ENCODE measurements around the gene ZNF574.

The ZNF574 gene

DNA sequence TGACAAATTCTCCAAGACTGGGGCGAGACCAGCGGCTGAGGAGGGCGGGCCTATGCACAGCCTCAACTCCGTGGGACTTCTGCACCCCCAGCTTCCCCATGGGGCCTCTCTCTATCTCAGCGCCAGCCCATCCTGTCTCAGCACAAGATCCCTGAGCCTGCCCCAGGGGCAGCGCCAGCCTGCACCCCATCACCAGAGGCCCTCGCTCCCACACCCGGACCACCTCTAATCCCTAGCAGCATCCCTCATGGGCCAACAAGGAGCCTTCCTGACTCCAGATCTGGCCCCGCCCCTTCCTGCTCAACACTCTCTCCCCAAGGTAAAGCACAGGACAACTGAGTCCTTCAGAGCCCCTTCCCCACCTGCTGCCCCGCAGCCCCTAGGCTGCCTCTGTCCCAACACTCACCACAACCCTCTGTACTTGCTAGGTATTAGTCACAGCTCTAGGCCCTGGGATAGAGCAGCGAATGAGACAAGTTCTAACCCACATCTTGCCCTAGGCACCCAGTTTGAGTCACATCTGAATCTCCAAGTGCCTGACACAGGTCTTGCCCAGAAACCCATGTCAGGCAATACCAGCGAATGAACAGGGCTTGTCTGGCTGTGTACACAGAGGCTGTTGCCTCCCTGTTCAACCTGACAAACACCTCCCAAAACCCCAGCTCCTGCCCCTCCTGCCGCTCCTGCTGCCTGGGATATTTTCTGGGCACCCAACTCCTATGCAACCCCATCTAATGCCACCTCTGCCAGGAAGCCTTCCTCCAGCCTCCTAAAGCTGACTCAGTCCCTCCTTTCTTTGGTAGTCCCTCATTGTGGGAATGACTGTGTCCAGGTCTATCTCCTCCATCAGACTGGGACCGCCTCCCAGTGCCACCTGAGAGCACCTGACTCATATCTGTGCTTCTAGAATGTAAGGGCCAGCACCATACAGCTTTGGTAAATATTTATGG lies 24.5 kb upstream of the ZNF574 start:
- TF ChIP-seq, protein P1, sequence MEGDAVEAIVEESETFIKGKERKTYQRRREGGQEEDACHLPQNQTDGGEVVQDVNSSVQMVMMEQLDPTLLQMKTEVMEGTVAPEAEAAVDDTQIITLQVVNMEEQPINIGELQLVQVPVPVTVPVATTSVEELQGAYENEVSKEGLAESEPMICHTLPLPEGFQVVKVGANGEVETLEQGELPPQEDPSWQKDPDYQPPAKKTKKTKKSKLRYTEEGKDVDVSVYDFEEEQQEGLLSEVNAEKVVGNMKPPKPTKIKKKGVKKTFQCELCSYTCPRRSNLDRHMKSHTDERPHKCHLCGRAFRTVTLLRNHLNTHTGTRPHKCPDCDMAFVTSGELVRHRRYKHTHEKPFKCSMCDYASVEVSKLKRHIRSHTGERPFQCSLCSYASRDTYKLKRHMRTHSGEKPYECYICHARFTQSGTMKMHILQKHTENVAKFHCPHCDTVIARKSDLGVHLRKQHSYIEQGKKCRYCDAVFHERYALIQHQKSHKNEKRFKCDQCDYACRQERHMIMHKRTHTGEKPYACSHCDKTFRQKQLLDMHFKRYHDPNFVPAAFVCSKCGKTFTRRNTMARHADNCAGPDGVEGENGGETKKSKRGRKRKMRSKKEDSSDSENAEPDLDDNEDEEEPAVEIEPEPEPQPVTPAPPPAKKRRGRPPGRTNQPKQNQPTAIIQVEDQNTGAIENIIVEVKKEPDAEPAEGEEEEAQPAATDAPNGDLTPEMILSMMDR (IDR thresholded peaks at IDR 0.05; ENCODE audit: insufficient read depth, low read depth, low read length, missing control alignments) = no peak
- no peak overlapping the region for H3K4me3 ChIP-seq (ENCODE audit: low read length)
- peak; percentile 100 for DNase-seq (ENCODE audit: low read depth)

DNA sequence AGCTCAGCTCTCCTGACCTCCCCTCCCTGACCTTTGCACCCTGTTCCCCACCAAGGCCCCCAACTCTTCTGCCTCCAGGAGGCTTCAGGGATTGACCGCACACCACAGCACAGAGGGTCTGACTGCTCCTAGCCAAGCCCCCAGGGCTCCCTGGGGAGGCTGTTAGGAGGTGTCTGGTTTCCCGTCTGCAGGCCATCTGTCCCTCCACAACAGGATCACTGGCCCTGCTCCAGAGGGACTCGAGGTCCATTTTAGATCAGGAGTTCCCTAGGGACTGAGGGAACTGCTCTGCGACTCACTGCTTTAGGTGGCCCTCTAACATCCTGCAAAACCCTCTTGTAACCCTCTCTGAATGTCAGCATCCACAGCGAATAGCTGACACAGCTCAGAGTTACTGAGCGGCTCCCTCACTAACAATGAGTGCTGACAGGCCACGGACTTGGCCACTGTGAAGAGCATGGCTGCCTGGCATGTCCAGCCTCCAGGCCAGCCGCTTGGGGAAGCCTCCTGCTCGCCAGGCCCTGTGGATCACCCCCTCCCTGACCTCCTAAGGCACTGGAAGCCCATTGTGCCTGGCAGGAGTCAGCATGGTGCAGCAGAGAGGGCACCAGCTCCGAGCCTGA lies 23.6 kb upstream of the ZNF574 start:
- no peak overlapping the region for H3K4me3 ChIP-seq (ENCODE audit: low read length)
- DNase-seq (ENCODE audit: low read depth) = peak; percentile 19
- TF ChIP-seq, protein P1 (IDR thresholded peaks at IDR 0.05; ENCODE audit: insufficient read depth, low read depth, low read length, missing control alignments) = no peak

DNA sequence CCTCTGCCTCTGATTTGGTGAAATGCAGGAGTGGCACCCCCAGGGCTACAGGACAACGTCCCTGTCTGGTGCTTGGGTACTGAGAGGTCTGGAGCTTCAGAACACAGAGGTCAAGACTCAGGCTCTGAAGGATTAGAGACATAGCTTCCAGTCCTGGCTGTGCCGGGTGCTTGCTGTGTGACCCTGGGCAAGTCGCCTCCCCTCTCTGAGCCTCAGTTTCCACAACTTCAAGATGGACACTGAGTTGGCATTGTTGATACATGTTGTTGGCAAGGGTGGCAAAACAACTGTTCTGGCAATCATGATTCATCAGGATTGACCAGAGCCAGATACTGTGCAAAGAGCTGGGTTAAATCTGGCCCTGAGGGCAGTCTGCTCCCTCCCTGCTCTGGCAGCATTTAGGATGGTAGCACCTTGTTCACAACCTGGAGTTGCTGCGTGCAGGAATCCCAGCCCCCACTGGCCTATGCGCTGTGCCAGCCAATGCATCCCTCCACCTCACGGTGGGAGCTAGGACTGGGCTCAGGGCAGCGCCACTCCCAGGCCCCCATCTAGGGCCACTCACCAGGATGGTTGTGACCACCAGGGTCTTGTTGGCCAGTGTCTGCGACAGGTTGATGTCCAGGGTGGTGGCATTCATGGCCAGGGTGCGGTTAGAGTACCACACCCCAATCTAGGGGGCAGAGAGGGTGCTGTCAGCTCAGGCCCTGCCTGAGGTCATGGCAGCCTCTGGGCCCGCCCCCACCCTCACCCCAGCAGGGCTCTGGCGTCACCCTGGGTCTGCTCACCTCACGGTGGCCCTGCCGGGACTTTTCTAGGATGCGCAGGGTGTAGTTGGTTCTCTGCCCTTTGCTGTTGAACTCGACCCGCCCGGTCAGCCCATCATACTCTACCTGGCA lies 22.7 kb upstream of the ZNF574 start:
- H3K4me3 ChIP-seq (ENCODE audit: low read length) = no peak overlapping the region
- DNase-seq (ENCODE audit: low read depth) = peak; percentile 60
- TF ChIP-seq, protein P1 (IDR thresholded peaks at IDR 0.05; ENCODE audit: insufficient read depth, low read depth, low read length, missing control alignments) = no peak

DNA sequence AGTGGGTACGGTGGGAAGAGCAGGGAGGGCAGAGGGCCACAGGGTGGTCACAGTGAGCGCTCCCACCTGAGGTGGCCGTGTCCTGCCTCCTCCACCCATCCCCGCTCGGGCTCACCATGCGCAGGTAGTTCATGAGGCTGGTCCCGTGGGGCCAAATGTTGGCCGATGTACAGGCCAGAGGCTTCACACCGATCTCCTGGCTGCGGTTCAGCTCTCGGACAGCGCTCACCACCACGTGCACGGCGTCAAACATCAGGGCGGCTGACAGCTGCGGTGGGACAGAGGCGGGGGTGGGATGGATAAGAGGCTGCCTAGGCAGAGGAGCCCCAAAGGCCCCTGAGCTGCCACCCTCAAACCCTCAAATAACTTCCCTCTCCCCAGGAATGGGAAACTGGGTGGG lies 21.8 kb upstream of the ZNF574 start:
- H3K4me3 ChIP-seq (ENCODE audit: low read length) = no peak overlapping the region
- no peak for DNase-seq (ENCODE audit: low read depth)
- TF ChIP-seq, protein P1 (IDR thresholded peaks at IDR 0.05; ENCODE audit: insufficient read depth, low read depth, low read length, missing control alignments) = no peak

DNA sequence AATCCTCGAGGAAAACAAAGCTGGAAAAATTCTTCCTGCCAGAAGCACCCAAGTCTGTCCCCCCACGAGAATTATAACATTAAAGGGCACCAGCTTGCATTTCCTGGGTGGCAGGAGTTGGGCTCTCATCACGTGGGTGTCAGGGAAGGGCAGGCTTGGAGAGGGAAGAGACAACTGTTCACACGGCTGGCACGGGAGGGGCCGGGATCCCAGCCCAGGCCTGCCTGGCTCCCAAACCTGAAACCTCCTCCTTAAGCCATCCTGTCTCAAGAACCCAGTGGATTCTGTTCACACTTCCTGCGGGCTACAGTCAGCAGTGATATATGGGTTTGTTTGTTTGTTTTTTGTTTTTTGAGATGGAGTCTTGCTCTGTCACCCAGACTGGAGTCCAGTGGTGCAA lies 18.1 kb upstream of the ZNF574 start:
- peak; percentile 30 for DNase-seq (ENCODE audit: low read depth)
- TF ChIP-seq, protein P1 (IDR thresholded peaks at IDR 0.05; ENCODE audit: insufficient read depth, low read depth, low read length, missing control alignments) = no peak
- H3K4me3 ChIP-seq (ENCODE audit: low read length) = no peak overlapping the region

DNA sequence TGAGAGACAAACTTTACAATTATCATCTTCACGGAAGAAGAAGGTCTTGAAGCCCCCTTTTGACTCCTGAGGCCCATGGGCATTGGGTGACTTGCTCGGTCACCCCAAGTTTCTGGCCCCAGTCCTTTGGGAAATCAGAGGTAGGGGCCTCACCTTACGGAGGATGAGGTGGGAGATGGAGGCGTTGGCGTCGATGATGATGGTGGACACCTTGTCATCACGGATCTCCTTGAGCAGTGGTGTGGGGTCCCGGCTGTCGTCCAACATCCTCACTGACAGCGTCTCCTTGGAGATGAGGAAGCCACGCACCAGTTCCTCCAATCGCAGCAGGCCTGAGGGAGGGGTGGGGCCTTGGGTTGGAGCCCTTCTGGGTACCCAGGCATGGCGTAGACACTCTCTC lies 16.8 kb upstream of the ZNF574 start:
- no peak overlapping the region for H3K4me3 ChIP-seq (ENCODE audit: low read length)
- no peak for DNase-seq (ENCODE audit: low read depth)
- TF ChIP-seq, protein P1 (IDR thresholded peaks at IDR 0.05; ENCODE audit: insufficient read depth, low read depth, low read length, missing control alignments) = no peak

Data from epithelial cell of esophagus (primary cell).